Upper lobe of right lung (tissue), 1 donor: ENCODE data around the gene RNF5. TPM values are rescaled to one million over a fixed set of nuclear protein-coding genes. Genes with fewer than 3 reads are reported as not detected.

Experiments
- ATAC-seq: fragments of 200-7000 bp; cut with Tn5 transposase; one replicate; pipeline ENCODE4 v1.9.1; 2020; ENCODE audit warnings: mild to moderate bottlenecking, moderate library complexity
- DNase-seq: peaks from one replicate; pipeline ENCODE4 v3.0.0-alpha.2; 2020
- H3K27ac ChIP-seq: fragments of 200-600 bp; one replicate; pipeline ENCODE4 v1.8.0; 2022
- H3K27me3 ChIP-seq: fragments of 200-600 bp; one replicate; pipeline ENCODE4 v1.8.0; 2022; ENCODE audit warnings: mild to moderate bottlenecking
- H3K36me3 ChIP-seq: fragments of 200-600 bp; one replicate; pipeline ENCODE4 v1.8.0; 2022
- H3K4me1 ChIP-seq: fragments of 200-600 bp; one replicate; pipeline ENCODE4 v1.8.0; 2022
- H3K4me3 ChIP-seq: fragments of 200-600 bp; one replicate; pipeline ENCODE4 v1.8.0; 2022; ENCODE audit warnings: mild to moderate bottlenecking
- H3K9me3 ChIP-seq: fragments of 200-600 bp; one replicate; pipeline ENCODE4 v1.8.0; 2022
- CTCF ChIP-seq: fragments of 200-600 bp; IDR thresholded peaks from one replicate; pipeline ENCODE4 v1.8.0; 2022; ENCODE audit warnings: antibody characterized with exemption
- intact Hi-C: fragments of 100-400 bp; cut with DNase I; formaldehyde crosslinking; loops from one replicate; pipeline ENCODE4 v1.11.0; 2022
- total RNA-seq: library from RNA; stranded (reverse); fragmentation: NEBNext Ultra II Directional; extraction: Animal tissue kit (Norgen Biotek cat#: 25700); gene quantifications from one replicate; pipeline ENCODE4 v1.2.1, GENCODE V29; 2021
- donor health status: DM: no; HTN: yes; CAD: no; lungs with severe emphysema.

The RNF5 gene
- total RNA-seq, 1 donor from 2014 or later, result 44.6 TPM

GRCh38 chr6:32188381-32189068 is 10.3 kb downstream of the RNF5 start:
- peaks cover 55% of the 10 kb centered on the region for H3K4me1 ChIP-seq
- TF ChIP-seq CTCF, result no peak
- peak overlapping the region; percentile 66 for H3K4me3 ChIP-seq
- no peak for ATAC-seq
- peaks cover 16% of the 10 kb centered on the region for H3K36me3 ChIP-seq
- DNase-seq, result no peak
- H3K27me3 ChIP-seq, result no peaks in the 10 kb centered on the region
- no peaks in the 10 kb centered on the region for H3K9me3 ChIP-seq
- intact Hi-C loops, result no loop called here
- peak overlapping the region; percentile 91 for H3K27ac ChIP-seq

GRCh38 chr6:32189069-32189741 is 11.0 kb downstream of the RNF5 start:
- H3K27me3 ChIP-seq, result no peaks in the 10 kb centered on the region
- intact Hi-C loops, result no loop called here
- peaks cover 52% of the 10 kb centered on the region for H3K4me1 ChIP-seq
- no peaks in the 10 kb centered on the region for H3K9me3 ChIP-seq
- peaks cover 16% of the 10 kb centered on the region for H3K36me3 ChIP-seq
- peak overlapping the region; percentile 66 for H3K4me3 ChIP-seq
- DNase-seq (no peak), ATAC-seq (no peak)
- TF ChIP-seq CTCF, result no peak
- H3K27ac ChIP-seq, result peak overlapping the region; percentile 91

- Histone ChIP-seq H3K4me1 (peaks cover 53% of the 10 kb centered on the region), H3K4me3 (peak overlapping the region; percentile 66), H3K36me3 (peaks cover 16% of the 10 kb centered on the region), H3K27ac (peak overlapping the region; percentile 91), H3K27me3 (no peaks in the 10 kb centered on the region), H3K9me3 (no peaks in the 10 kb centered on the region)
- ATAC-seq, result no peak
- intact Hi-C loops, result no loop called here
- no peak for TF ChIP-seq CTCF
- DNase-seq, result no peak
Observed at GRCh38 chr6:32189742-32190053, 11.5 kb downstream of the RNF5 start.

GRCh38 chr6:32190054-32190851 is 12.0 kb downstream of the RNF5 start, which contains the start of gene PBX2:
Gene PBX2, minus strand, starts transcription at chr6:32190202. Its CDS starts 287 bp downstream, at chr6:32189915.
- TF ChIP-seq CTCF, result no peak
- DNase-seq (peak; percentile 93), ATAC-seq (peak; percentile 86)
- Histone ChIP-seq H3K36me3 (peaks cover 16% of the 10 kb centered on the region), H3K4me3 (peak within 1 kb of the TSS; percentile 66), H3K4me1 (peaks cover 59% of the 10 kb centered on the region), H3K9me3 (no peaks in the 10 kb centered on the region), H3K27ac (peak within 1 kb of the TSS; percentile 91), H3K27me3 (no peaks in the 10 kb centered on the region)
- intact Hi-C loops, result no loop called here

- H3K4me1 ChIP-seq, result peaks cover 56% of the 10 kb centered on the region
- H3K4me3 ChIP-seq, result peak overlapping the region; percentile 66
- H3K27me3 ChIP-seq, result no peaks in the 10 kb centered on the region
- peaks cover 16% of the 10 kb centered on the region for H3K36me3 ChIP-seq
- no peak for DNase-seq
- H3K27ac ChIP-seq, result peak overlapping the region; percentile 91
- ATAC-seq, result no peak
- intact Hi-C loops, result no loop called here
- TF ChIP-seq CTCF, result no peak
- H3K9me3 ChIP-seq, result no peaks in the 10 kb centered on the region
Observed at GRCh38 chr6:32190911-32191677, 12.9 kb downstream of the RNF5 start.
